Esophagus squamous epithelium (tissue), 5 donors: Measurements from ENCODE around the gene UBXN1. TPM values are rescaled to one million over a fixed set of nuclear protein-coding genes. Genes with fewer than 3 reads are reported as not detected.
"Not testable (repeated sequence)": the region's sequence is repeated elsewhere in the genome, so short reads cannot be mapped to it uniquely, and the experiment has no call there.

Experiments
- DNase-seq: peaks from one replicate; lab custom pipeline; 2025; lab: John Stamatoyannopoulos, UW
- H3K27ac ChIP-seq, 4 donors: fragments of 200-600 bp; sonication (generic); one replicate each; pipeline ENCODE4 v1.5.1; 2016 to 2019; ENCODE audit warnings: mild to moderate bottlenecking in 1 of 4
- H3K27me3 ChIP-seq, 4 donors: fragments of 200-600 bp; sonication (generic); 1 replicate in 3 of 4; 2 replicates in 1 of 4; pipeline versions ENCODE4 v1.5.1 to v1.6.0; 2017 to 2021; ENCODE audit warnings: antibody characterized with exemption in 1 of 4
- H3K36me3 ChIP-seq, 3 donors: fragments of 200-600 bp; sonication (generic); one replicate each; pipeline ENCODE4 v1.5.1; 2016 to 2019
- H3K4me1 ChIP-seq, 3 donors: fragments of 200-600 bp; sonication (generic); one replicate each; pipeline ENCODE4 v1.5.1; 2017 to 2019
- H3K4me3 ChIP-seq, 4 donors: fragments of 200-600 bp; sonication (generic); 1 replicate in 3 of 4; 2 replicates in 1 of 4; pipeline ENCODE4 v1.5.1; 2016 to 2019; ENCODE audit warnings: mild to moderate bottlenecking in 2 of 4, moderate library complexity in 1 of 4
- H3K9me3 ChIP-seq, 3 donors: fragments of 200-600 bp; sonication (generic); one replicate each; pipeline ENCODE4 v1.5.1; 2016 to 2019
- POLR2A ChIP-seq, 4 donors: fragments of 450-650 bp; IDR thresholded peaks; one replicate each; pipeline ENCODE4 v1.6.1; 2017; ENCODE audit warnings: antibody characterized with exemption in 4 of 4, mild to moderate bottlenecking in 4 of 4, moderate library complexity in 3 of 4
- WGBS, 2 donors: methylation state at CpG; one replicate each; pipeline ENCODE4 v1.1.5; 2018; 5-methylcytosine and 5-hydroxymethylcytosine counted together
- intact Hi-C: fragments of 100-400 bp; cut with DNase I; formaldehyde crosslinking; loops from one replicate; pipeline ENCODE4 v1.15.0; 2022
- total RNA-seq, 4 donors: library from RNA; depleted of rRNA; stranded (reverse); fragments of >200 nt; gene quantifications; one replicate each; pipeline ENCODE4 v1.1.0, GENCODE V29; 2016
- TF ChIP-seq, protein P1 (sequence below), 6 experiments: fragments of 450-650 bp in 4 of 6; fragments of 200-600 bp in 2 of 6; sonication (generic) in 2 of 6; IDR thresholded peaks; one replicate each; pipeline ENCODE4 v1.5.1; 2016 to 2019; ENCODE audit warnings: antibody characterized with exemption in 6 of 6, mild to moderate bottlenecking in 4 of 6, moderate library complexity in 4 of 6
- donor health status: DM: yes; HTN: yes; CAD: no.

UBXN1 gene
- total RNA-seq, 4 donors from 2014 or later, result 67.3 to 148 (median 86.1) TPM

DNA sequence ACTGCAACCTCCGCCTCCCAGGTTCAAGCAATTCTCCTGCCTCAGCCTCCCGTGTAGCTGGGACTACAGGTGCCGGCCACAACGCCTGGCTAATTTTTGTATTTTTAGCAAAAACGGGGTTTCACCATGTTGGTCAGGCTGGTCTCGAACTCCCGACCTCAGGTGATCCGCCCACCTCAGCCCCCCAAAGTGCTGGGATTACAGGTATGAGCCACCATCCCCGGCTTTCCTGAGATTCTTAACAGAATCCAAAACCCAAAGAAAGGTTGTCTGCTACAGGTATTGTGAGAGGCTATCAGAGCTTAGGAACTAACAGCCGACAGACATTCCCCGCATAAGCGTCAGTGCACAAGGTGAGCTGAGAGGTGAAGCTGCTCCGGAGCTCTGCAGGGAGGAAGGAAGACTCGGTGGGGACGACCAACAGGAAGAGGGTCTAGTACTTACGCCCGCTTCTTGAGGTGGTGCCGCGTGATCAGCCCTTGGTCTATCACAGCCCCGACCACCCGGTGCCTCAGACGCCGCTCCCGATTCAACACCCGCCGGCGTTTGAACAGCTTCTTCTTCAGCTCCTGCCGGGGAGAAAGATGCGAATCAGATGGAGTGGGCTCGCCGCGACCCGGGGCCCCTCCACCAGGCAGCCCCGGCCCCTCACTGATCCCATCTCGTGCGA, 14.3 kb downstream of the UBXN1 start:
- no peaks in the 10 kb centered on the region for H3K27me3 ChIP-seq
- no peaks in the 10 kb centered on the region for H3K9me3 ChIP-seq
- peak overlapping the region; percentile 91 to 97 (median 95) for H3K27ac ChIP-seq
- DNase-seq, result no peak
- WGBS, 2 donors, result 0 to 2% methylated on average over 4 to 17 of the region's 36 CpGs
- H3K36me3 ChIP-seq, result peaks cover 0 to 44% (median 10%) of the 10 kb centered on the region in 3 donors
- intact Hi-C loops, result no loop called here
- no peak for TF ChIP-seq POLR2A (IDR thresholded peaks at IDR 0.05)
- TF ChIP-seq, protein P1, sequence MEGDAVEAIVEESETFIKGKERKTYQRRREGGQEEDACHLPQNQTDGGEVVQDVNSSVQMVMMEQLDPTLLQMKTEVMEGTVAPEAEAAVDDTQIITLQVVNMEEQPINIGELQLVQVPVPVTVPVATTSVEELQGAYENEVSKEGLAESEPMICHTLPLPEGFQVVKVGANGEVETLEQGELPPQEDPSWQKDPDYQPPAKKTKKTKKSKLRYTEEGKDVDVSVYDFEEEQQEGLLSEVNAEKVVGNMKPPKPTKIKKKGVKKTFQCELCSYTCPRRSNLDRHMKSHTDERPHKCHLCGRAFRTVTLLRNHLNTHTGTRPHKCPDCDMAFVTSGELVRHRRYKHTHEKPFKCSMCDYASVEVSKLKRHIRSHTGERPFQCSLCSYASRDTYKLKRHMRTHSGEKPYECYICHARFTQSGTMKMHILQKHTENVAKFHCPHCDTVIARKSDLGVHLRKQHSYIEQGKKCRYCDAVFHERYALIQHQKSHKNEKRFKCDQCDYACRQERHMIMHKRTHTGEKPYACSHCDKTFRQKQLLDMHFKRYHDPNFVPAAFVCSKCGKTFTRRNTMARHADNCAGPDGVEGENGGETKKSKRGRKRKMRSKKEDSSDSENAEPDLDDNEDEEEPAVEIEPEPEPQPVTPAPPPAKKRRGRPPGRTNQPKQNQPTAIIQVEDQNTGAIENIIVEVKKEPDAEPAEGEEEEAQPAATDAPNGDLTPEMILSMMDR (IDR thresholded peaks at IDR 0.05), result no peak
- H3K4me1 ChIP-seq, result peaks cover 17 to 49% (median 29%) of the 10 kb centered on the region in 3 donors
- H3K4me3 ChIP-seq, result peak overlapping the region; percentile 78 to 94 (median 83)

DNA sequence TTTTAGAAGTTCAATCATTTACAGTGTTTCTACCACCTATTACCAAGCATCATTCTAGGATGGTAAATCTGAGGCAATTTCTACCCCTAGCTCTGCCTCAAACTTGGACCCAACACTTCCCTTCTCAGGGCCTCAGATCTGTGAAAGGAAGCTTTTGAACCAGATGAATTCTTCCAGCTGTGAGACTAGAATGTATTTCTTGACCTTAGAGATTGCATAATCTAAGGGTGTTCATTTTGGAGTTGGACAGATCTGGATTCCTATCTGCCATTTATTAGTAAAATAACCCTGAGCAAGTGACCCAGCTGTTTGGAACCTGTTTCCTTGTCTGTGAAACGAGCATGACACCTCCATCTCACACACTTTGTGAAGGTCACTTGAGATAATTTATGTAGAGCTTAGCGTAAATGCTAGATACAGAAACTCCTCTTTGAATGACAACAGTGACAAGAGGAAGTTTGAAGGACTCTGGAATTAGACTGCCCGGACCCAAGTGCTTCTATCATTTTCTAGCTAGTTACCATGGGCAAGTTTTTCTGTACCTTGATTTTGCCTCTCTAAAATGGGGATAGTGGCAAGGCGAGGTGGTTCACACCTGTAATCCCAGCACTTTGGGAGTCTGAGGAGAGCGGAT, 22.0 kb downstream of the UBXN1 start:
- TF ChIP-seq, protein P1 (IDR thresholded peaks at IDR 0.05), result no peak
- TF ChIP-seq POLR2A (IDR thresholded peaks at IDR 0.05), result no peak
- intact Hi-C loops, result no loop called here
- H3K27ac ChIP-seq, result no peak overlapping the region
- H3K36me3 ChIP-seq, result peaks cover 0 to 10% (median 0%) of the 10 kb centered on the region in 3 donors
- H3K4me1 ChIP-seq, result peaks cover 6 to 9% (median 7%) of the 10 kb centered on the region in 3 donors
- H3K4me3 ChIP-seq, result no peak overlapping the region
- H3K9me3 ChIP-seq, result no peaks in the 10 kb centered on the region
- WGBS, 2 donors, result 65 to 77% methylated on average over 5 of the region's 5 CpGs
- no peak for DNase-seq
- H3K27me3 ChIP-seq, result no peaks in the 10 kb centered on the region

DNA sequence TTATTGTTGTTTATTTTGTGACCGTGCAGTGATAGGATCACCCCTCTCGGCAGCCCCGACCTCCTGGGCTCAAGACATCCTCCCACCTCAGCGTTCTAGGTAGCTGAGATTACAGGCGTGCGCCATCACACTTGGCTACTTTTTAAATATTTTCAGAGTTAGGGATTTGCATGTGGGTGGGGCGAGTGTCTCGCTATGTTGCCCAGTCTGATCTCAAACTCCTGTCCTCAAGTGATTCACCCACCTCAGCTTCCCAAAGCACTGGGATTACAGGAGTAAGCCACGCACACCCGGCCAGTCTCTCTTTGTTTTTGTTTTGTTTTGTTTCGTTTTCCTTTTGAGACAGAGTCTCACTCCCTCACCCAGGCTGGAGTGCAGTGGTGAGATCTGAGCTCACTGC, 24.6 kb downstream of the UBXN1 start:
- intact Hi-C loops, result no loop called here
- Histone ChIP-seq H3K27ac (no peak overlapping the region), H3K9me3 (no peaks in the 10 kb centered on the region), H3K36me3 (peaks cover 0 to 12% (median 6%) of the 10 kb centered on the region in 3 donors), H3K27me3 (no peaks in the 10 kb centered on the region), H3K4me1 (peaks cover 10 to 21% (median 13%) of the 10 kb centered on the region in 3 donors), H3K4me3 (no peak overlapping the region)
- DNase-seq, result no peak
- TF ChIP-seq, protein P1 (IDR thresholded peaks at IDR 0.05), result no peak
- no peak for TF ChIP-seq POLR2A (IDR thresholded peaks at IDR 0.05)
- whole genome bisulfite sequencing, 2 donors, result 78 to 85% methylated on average over 11 of the region's 11 CpGs

DNA sequence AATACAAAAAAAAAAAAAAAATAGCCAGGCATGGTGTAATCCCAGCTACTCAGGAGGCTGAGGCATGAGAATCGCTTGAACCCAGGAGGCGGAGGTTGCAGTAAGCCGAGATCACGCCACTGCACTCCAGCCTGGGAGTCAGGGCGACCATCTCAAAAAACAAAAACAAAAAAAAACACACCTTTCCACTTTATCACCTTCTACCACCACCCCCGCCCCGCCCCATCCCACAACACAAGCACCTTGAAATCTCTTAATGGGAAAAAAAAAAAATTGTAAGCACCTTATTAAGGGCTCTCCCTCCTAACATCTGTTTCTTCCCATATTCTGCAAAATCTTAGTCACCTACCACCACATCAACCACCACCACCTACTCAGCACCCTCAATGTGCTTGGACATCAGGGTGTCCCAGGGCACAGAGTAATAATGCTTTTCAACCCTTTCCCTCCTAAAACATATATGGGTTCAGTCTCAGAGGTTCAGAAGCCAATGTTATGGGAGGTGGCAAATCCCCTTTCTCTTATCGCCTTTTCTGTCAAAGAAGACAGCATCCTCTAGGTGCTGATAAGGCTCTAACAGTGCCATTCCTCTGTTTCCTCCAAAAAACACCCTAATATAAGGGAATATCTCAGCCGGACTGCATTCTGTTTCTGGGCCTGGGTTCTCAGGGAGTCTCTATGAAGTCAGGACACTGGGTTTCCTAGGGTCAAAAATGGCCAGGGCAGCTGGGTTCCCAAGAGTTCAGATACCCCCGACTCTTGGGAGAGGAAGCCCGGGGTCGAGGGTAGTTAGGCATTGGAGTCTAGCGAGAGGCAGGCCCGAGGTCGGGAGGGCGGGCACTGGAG, 26.5 kb downstream of the UBXN1 start:
- DNase-seq, result no peak
- intact Hi-C loops, result no loop called here
- 23 to 62% methylated on average over 8 to 12 of the region's 16 CpGs for WGBS, 2 donors

DNA sequence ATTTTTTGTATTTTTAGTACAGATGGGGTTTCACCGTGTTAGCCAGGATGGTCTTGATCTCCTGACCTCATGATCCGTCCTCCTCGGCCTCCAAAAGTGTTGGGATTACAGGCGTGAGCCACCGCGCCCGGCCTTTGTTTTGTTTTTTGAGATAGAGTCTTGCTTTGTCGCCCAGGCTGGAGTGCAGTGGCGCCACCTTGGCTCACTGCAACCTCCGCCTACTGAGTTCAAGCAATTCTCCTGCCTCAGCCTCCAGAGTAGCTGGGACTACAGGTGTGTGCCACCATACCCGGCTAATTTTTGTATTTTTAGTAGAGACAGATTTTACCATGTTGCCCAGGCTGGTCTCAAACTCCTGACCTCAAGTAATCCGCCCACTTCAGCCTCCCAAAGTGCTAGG, 28.6 kb downstream of the UBXN1 start:
- DNase-seq, H3K27ac ChIP-seq, H3K9me3 ChIP-seq, H3K4me3 ChIP-seq, H3K27me3 ChIP-seq, intact Hi-C loops: not testable (repeated sequence)
- 95% methylated on average over 9 to 12 of the region's 12 CpGs for WGBS, 2 donors
- Histone ChIP-seq H3K36me3 (peaks cover 0 to 33% (median 20%) of the 10 kb centered on the region in 3 donors), H3K4me1 (peaks cover 22 to 38% (median 23%) of the 10 kb centered on the region in 3 donors)

More for the DNA sequence above, 26.5 kb downstream of the UBXN1 start:
- peak overlapping the region; percentile 65 to 94 (median 87) for H3K4me3 ChIP-seq
- H3K27ac ChIP-seq, result peak overlapping the region; percentile 91 to 98 (median 94)
- TF ChIP-seq, protein P1 (IDR thresholded peaks at IDR 0.05), result no peak
- TF ChIP-seq POLR2A (IDR thresholded peaks at IDR 0.05), result no peak
- H3K9me3 ChIP-seq, result no peaks in the 10 kb centered on the region
- peaks cover 11 to 24% (median 13%) of the 10 kb centered on the region in 3 donors for H3K4me1 ChIP-seq
- no peaks in the 10 kb centered on the region for H3K27me3 ChIP-seq
- peaks cover 0 to 31% (median 20%) of the 10 kb centered on the region in 3 donors for H3K36me3 ChIP-seq
